ENCODE results near the gene DGKD. TPM values are rescaled to one million over a fixed set of nuclear protein-coding genes. Genes with fewer than 3 reads are reported as not detected.
A peak's percentile ranks its signal among the peaks of the same experiment; 100 is the strongest.

Gene DGKD
- total and polyA plus RNA-seq, 2 donors (not counting 1 experiment from before 2014, with no cell fraction given): 224 to 396 TPM

- DNase-seq: no peak
- Mint-ChIP-seq H3K9me3 (ENCODE audit: insufficient read depth) (peaks cover 11% of the 10 kb centered on the region), H3K27ac (peak overlapping the region; percentile 65), H3K27me3 (no peaks in the 10 kb centered on the region), H3K4me3 (no peak overlapping the region), H3K4me1 (peaks cover 71% of the 10 kb centered on the region)
- no peak for TF ChIP-seq EZH2 (IDR thresholded peaks at IDR 0.05; ENCODE audit: borderline replicate concordance, insufficient read depth, low read depth, low read length, poor library complexity, severe bottlenecking)
- TF ChIP-seq CTCF (IDR thresholded peaks at IDR 0.05): no peak
- Histone ChIP-seq H4K20me1 (ENCODE audit: control insufficient read depth, insufficient read depth, low read length, poor library complexity, severe bottlenecking) (peaks cover 52% of the 10 kb centered on the region), H3K4me1 (ENCODE audit: control insufficient read depth in 2 of 2, insufficient read depth in 2 of 2, low read length in 2 of 2) (peaks cover 55 to 58% of the 10 kb centered on the region in 2 donors), H2AFZ (ENCODE audit: insufficient read depth, low read depth, low read length, poor library complexity, severe bottlenecking) (no peak overlapping the region), H3K4me2 (replicated peaks; ENCODE audit: low read depth, low read length, poor library complexity, severe bottlenecking) (peak overlapping the region; percentile 24), H3K27ac (ENCODE audit: low read length in 2 of 2) (peak overlapping the region in 1 of 2 donors; percentile 29), H3K9me3 (ENCODE audit: control extremely low read depth in 1 of 3, control insufficient read depth in 2 of 3, insufficient read depth in 1 of 3, low read length in 2 of 3) (peaks cover 6 to 15% (median 15%) of the 10 kb centered on the region in 3 donors), H3K36me3 (replicated peaks in 1 of 2; ENCODE audit: control extremely low read depth in 1 of 2, control insufficient read depth in 1 of 2, extremely low read depth in 1 of 2, insufficient read depth in 2 of 2, low read length in 1 of 2) (peaks cover 15 to 21% of the 10 kb centered on the region in 2 experiments), H3K9ac (ENCODE audit: low read length) (no peak overlapping the region), H3K27me3 (replicated peaks in 1 of 4; ENCODE audit: control extremely low read depth in 1 of 4, control insufficient read depth in 3 of 4, insufficient read depth in 4 of 4, low read length in 3 of 4) (no peaks in the 10 kb centered on the region), H3K79me2 (ENCODE audit: control insufficient read depth, insufficient read depth, low read length) (peaks cover 100% of the 10 kb centered on the region), H3K4me3 (ENCODE audit: control extremely low read depth in 1 of 5, extremely low read depth in 1 of 5, insufficient read depth in 1 of 5, low read depth in 2 of 5, low read length in 4 of 5) (no peak overlapping the region)
- no peak for ATAC-seq (ENCODE audit: low read depth)
- intact Hi-C loops (cut with micrococcal nuclease): no loop called here
- CTCF ChIA-PET: interaction anchor here (2.3 kb wide), 1 partner anchor 75 kb away, joined by 7 read pairs; no protein-coding TSS in a partner anchor
- POLR2A ChIA-PET: interaction anchor here (1.7 kb wide), 1 partner anchor 10 kb away, joined by 4 read pairs; no protein-coding TSS in a partner anchor
- no CpG with 5 or more reads among the region's 3 CpGs for WGBS (ENCODE audit: insufficient coverage)
Measured at GRCh38 chr2:233367586-233367985, 13.3 kb downstream of the DGKD start.

GRCh38 chr2:233368756-233369155 lies 14.5 kb downstream of the DGKD start:
- Histone ChIP-seq H3K27me3 (replicated peaks in 1 of 4; ENCODE audit: control extremely low read depth in 1 of 4, control insufficient read depth in 3 of 4, insufficient read depth in 4 of 4, low read length in 3 of 4) (no peaks in the 10 kb centered on the region), H4K20me1 (ENCODE audit: control insufficient read depth, insufficient read depth, low read length, poor library complexity, severe bottlenecking) (peaks cover 60% of the 10 kb centered on the region), H3K4me1 (ENCODE audit: control insufficient read depth in 2 of 2, insufficient read depth in 2 of 2, low read length in 2 of 2) (peaks cover 57 to 60% of the 10 kb centered on the region in 2 donors), H3K4me2 (replicated peaks; ENCODE audit: low read depth, low read length, poor library complexity, severe bottlenecking) (peak overlapping the region; percentile 2), H2AFZ (ENCODE audit: insufficient read depth, low read depth, low read length, poor library complexity, severe bottlenecking) (peak overlapping the region; percentile 3), H3K79me2 (ENCODE audit: control insufficient read depth, insufficient read depth, low read length) (peaks cover 100% of the 10 kb centered on the region), H3K27ac (ENCODE audit: low read length in 2 of 2) (peak overlapping the region in 1 of 2 donors; percentile 29), H3K4me3 (ENCODE audit: control extremely low read depth in 1 of 5, extremely low read depth in 1 of 5, insufficient read depth in 1 of 5, low read depth in 2 of 5, low read length in 4 of 5) (no peak overlapping the region), H3K9me3 (ENCODE audit: control extremely low read depth in 1 of 3, control insufficient read depth in 2 of 3, insufficient read depth in 1 of 3, low read length in 2 of 3) (peaks cover 4 to 10% (median 10%) of the 10 kb centered on the region in 3 donors), H3K9ac (ENCODE audit: low read length) (no peak overlapping the region), H3K36me3 (replicated peaks in 1 of 2; ENCODE audit: control extremely low read depth in 1 of 2, control insufficient read depth in 1 of 2, extremely low read depth in 1 of 2, insufficient read depth in 2 of 2, low read length in 1 of 2) (peaks cover 9 to 28% of the 10 kb centered on the region in 2 experiments)
- intact Hi-C loops (cut with micrococcal nuclease): no loop called here
- TF ChIP-seq EZH2 (IDR thresholded peaks at IDR 0.05; ENCODE audit: borderline replicate concordance, insufficient read depth, low read depth, low read length, poor library complexity, severe bottlenecking) (no peak), CTCF (IDR thresholded peaks at IDR 0.05) (no peak)
- POLR2A ChIA-PET: interaction anchor here (0.5 kb wide), 1 partner anchor 194 kb away, joined by 9 read pairs; no protein-coding TSS in a partner anchor
- no peaks in the 10 kb centered on the region for H3K27me3 Mint-ChIP-seq
- DNase-seq (no peak), ATAC-seq (ENCODE audit: low read depth) (no peak)
- WGBS (ENCODE audit: insufficient coverage): 90% methylated on average over 4 of the region's 5 CpGs
- H3K27ac Mint-ChIP-seq: peak overlapping the region; percentile 60
- H3K4me1 Mint-ChIP-seq: peaks cover 71% of the 10 kb centered on the region
- CTCF ChIA-PET: no interaction called here
- no peak overlapping the region for H3K4me3 Mint-ChIP-seq
- H3K9me3 Mint-ChIP-seq (ENCODE audit: insufficient read depth): peaks cover 9% of the 10 kb centered on the region
